AG04449 (cell line): ENCODE data around the gene LRIT1.

Source experiments
- CTCF ChIA-PET: fragments of 350-600 bp; formaldehyde crosslinking; extraction: SDS; loops from one replicate; lab custom pipeline; 2021; ENCODE audit warnings: antibody characterized with exemption; lab: Yijun Ruan, JAX
- POLR2A ChIA-PET: fragments of 400-600, 350-600 bp; formaldehyde crosslinking; extraction: SDS; loops from one replicate; lab custom pipeline; 2020; ENCODE audit warnings: antibody characterized with exemption, inconsistent platforms; lab: Yijun Ruan, JAX
- DNase-seq: peaks from one replicate; pipeline ENCODE4 v3.0.0-alpha.2; 2010; ENCODE audit warnings: low read depth, low spot score
- H3K4me3 ChIP-seq: 2 replicates; pipeline ENCODE4 v1.5.1; 2011; ENCODE audit warnings: low read depth, mild to moderate bottlenecking, control low read depth, low read length
- TF ChIP-seq, protein P1 (sequence below): IDR thresholded peaks from one replicate; pipeline ENCODE4 v1.5.1; 2011; ENCODE audit warnings: mild to moderate bottlenecking, moderate library complexity, low read length, control low read depth, inconsistent platforms; ENCODE audit not compliant: insufficient read depth; ENCODE audit errors: missing control alignments

LRIT1 gene

GRCh38 chr10:84264611-84265141 lies 23.3 kb upstream of the LRIT1 start:
- no peak for DNase-seq
- CTCF ChIA-PET: interaction anchor here (0.7 to 15.6 kb wide), 26 partner anchors 8 to 451 kb away, joined by 3 to 631 read pairs (median 4); no protein-coding TSS in a partner anchor
- no peak overlapping the region for H3K4me3 ChIP-seq
- POLR2A ChIA-PET: no interaction called here
- TF ChIP-seq, protein P1, sequence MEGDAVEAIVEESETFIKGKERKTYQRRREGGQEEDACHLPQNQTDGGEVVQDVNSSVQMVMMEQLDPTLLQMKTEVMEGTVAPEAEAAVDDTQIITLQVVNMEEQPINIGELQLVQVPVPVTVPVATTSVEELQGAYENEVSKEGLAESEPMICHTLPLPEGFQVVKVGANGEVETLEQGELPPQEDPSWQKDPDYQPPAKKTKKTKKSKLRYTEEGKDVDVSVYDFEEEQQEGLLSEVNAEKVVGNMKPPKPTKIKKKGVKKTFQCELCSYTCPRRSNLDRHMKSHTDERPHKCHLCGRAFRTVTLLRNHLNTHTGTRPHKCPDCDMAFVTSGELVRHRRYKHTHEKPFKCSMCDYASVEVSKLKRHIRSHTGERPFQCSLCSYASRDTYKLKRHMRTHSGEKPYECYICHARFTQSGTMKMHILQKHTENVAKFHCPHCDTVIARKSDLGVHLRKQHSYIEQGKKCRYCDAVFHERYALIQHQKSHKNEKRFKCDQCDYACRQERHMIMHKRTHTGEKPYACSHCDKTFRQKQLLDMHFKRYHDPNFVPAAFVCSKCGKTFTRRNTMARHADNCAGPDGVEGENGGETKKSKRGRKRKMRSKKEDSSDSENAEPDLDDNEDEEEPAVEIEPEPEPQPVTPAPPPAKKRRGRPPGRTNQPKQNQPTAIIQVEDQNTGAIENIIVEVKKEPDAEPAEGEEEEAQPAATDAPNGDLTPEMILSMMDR: peak; percentile 98

DNA sequence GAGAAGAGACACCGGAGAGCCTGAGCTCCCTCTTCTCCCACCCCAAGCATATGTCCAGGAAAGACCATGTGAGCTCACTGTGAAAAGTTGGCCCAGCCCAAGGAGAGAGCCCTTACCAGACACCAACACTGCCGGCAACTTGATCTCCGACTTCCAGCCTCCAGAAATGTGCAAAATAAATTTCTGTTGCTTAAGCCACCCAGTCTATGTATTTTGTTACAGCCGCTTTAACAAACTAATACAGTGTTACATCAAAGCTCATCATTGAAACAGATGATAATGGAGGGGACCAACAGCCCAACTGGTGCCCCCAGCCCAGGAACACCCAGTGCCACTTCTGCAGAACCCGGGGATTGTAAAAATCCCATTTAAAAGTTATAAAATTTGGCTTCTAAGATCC lies 22.4 kb upstream of the LRIT1 start:
- DNase-seq: no peak
- no peak overlapping the region for H3K4me3 ChIP-seq
- TF ChIP-seq, protein P1: no peak
- CTCF ChIA-PET: interaction anchor here (0.7 to 15.6 kb wide), 20 partner anchors 7 to 278 kb away, joined by 3 to 631 read pairs (median 5); no protein-coding TSS in a partner anchor
- POLR2A ChIA-PET: no interaction called here

GRCh38 chr10:84262190-84262956 lies 21.0 kb upstream of the LRIT1 start:
- no peak for DNase-seq
- no peak overlapping the region for H3K4me3 ChIP-seq
- TF ChIP-seq, protein P1: no peak
- POLR2A ChIA-PET: no interaction called here
- CTCF ChIA-PET: interaction anchor here (1.0 to 15.6 kb wide), 7 partner anchors 9 to 275 kb away, joined by 3 to 631 read pairs (median 16); no protein-coding TSS in a partner anchor

GRCh38 chr10:84261236-84261915 lies 20.0 kb upstream of the LRIT1 start:
- no peak overlapping the region for H3K4me3 ChIP-seq
- ChIA-PET POLR2A (no interaction called here), CTCF (interaction anchor here (0.8 to 15.6 kb wide), 5 partner anchors 77 to 276 kb away, joined by 3 to 631 read pairs (median 3); no protein-coding TSS in a partner anchor)
- DNase-seq: no peak
- TF ChIP-seq, protein P1: no peak

- POLR2A ChIA-PET: no interaction called here
- TF ChIP-seq, protein P1: no peak
- no peak for DNase-seq
- no peak overlapping the region for H3K4me3 ChIP-seq
- CTCF ChIA-PET: interaction anchor here (0.6 to 15.6 kb wide), 6 partner anchors 9 to 292 kb away, joined by 3 to 631 read pairs (median 8); no protein-coding TSS in a partner anchor
These were observed 16.8 kb upstream of the LRIT1 start for GRCh38 chr10:84258034-84258695.
